Fibroblast of lung (primary cell): ENCODE measurements around the gene P2RX1. TPM values are rescaled to one million over a fixed set of nuclear protein-coding genes. Genes with fewer than 3 reads are reported as not detected.

Source experiments
- DNase-seq, 2 donors: peaks; one replicate each; pipeline versions ENCODE4 v3.0.0 to v3.0.0-alpha.2; 2010; ENCODE audit warnings: low read depth in 2 of 2
- H2AFZ ChIP-seq: 2 replicates; pipeline ENCODE4 v1.5.1; 2012; ENCODE audit warnings: low read length, control low read depth, inconsistent platforms
- H3K27ac ChIP-seq: 2 replicates; pipeline ENCODE4 v1.5.1; 2011; ENCODE audit warnings: low read length, control low read depth; ENCODE audit not compliant: insufficient read depth
- H3K27me3 ChIP-seq: 2 replicates; pipeline ENCODE4 v1.5.1; 2011; ENCODE audit warnings: mild to moderate bottlenecking, low read length; ENCODE audit not compliant: control insufficient read depth, insufficient read depth
- H3K36me3 ChIP-seq: 2 replicates; pipeline ENCODE4 v1.5.1; 2011; ENCODE audit warnings: low read length; ENCODE audit not compliant: control insufficient read depth, insufficient read depth
- H3K4me1 ChIP-seq: 2 replicates; pipeline ENCODE4 v1.5.1; 2011; ENCODE audit warnings: low read length; ENCODE audit not compliant: control insufficient read depth, insufficient read depth; ENCODE audit errors: extremely low read depth
- H3K4me2 ChIP-seq: 2 replicates; pipeline ENCODE4 v1.5.1; 2011; ENCODE audit warnings: low read length, control low read depth; ENCODE audit not compliant: insufficient read depth; ENCODE audit errors: extremely low read depth
- H3K4me3 ChIP-seq, 4 experiments: fragments of 200-600 bp in 1 of 4; sonication (generic) in 1 of 4; replicated peaks in 1 of 4; 2 replicates each; pipeline ENCODE4 v1.5.1; 2011 to 2016; ENCODE audit warnings: low read length in 4 of 4, low read depth in 3 of 4, mild to moderate bottlenecking in 3 of 4, control low read depth in 2 of 4, inconsistent platforms in 1 of 4, mixed read lengths in 1 of 4; ENCODE audit not compliant: insufficient read depth in 1 of 4; ENCODE audit errors: control extremely low read depth in 1 of 4
- H3K79me2 ChIP-seq: 2 replicates; pipeline ENCODE4 v1.5.1; 2012; ENCODE audit warnings: mild to moderate bottlenecking, low read length, inconsistent platforms; ENCODE audit not compliant: control insufficient read depth, insufficient read depth
- H3K9ac ChIP-seq: 2 replicates; pipeline ENCODE4 v1.5.1; 2011; ENCODE audit warnings: mild to moderate bottlenecking, low read length, control low read depth; ENCODE audit not compliant: insufficient read depth
- H3K9me3 ChIP-seq: 2 replicates; pipeline ENCODE4 v1.5.1; 2012; ENCODE audit warnings: low read depth, low read length; ENCODE audit not compliant: control insufficient read depth, insufficient read depth
- H4K20me1 ChIP-seq: 2 replicates; pipeline ENCODE4 v1.5.1; 2011; ENCODE audit warnings: low read length; ENCODE audit not compliant: control insufficient read depth, insufficient read depth; ENCODE audit errors: extremely low read depth
- CTCF ChIP-seq, 2 donors: IDR thresholded peaks in 1 of 2; conservative IDR thresholded peaks in 1 of 2; 1 replicate in 1 of 2; 2 replicates in 1 of 2; pipeline ENCODE4 v1.5.1; 2011 to 2012; ENCODE audit warnings: low read length in 2 of 2, control low read depth in 1 of 2, inconsistent platforms in 1 of 2, low read depth in 1 of 2, mild to moderate bottlenecking in 1 of 2
- EZH2 ChIP-seq: IDR thresholded peaks from 2 replicates; pipeline ENCODE4 v1.5.1; 2012; ENCODE audit warnings: low read length, control low read depth, mild to moderate bottlenecking; ENCODE audit errors: missing control alignments
- polyA plus RNA-seq, 2 donors: library from polyadenylated mRNA; depleted of rRNA in 1 of 2; stranded (reverse) in 1 of 2; unstranded in 1 of 2; fragments of >200 nt; gene quantifications; 2 replicates each; pipeline ENCODE4 v1.2.1, GENCODE V29; 2011 to 2012; ENCODE audit warnings: missing spikeins in 1 of 2
- total RNA-seq: library from RNA; depleted of rRNA; stranded (reverse); fragments of >200 nt; gene quantifications from 2 replicates; pipeline ENCODE4 v1.2.1, GENCODE V29; 2014

P2RX1 gene
- total and polyA plus RNA-seq, 2 donors (not counting 1 experiment from before 2014, with no cell fraction given): under 0.01 TPM; not detected in 1

- Histone ChIP-seq H3K4me2 (no peak overlapping the region), H3K36me3 (no peaks in the 10 kb centered on the region), H3K4me3 (no peak overlapping the region), H3K27me3 (peaks cover 6% of the 10 kb centered on the region), H2AFZ (no peak overlapping the region), H4K20me1 (no peaks in the 10 kb centered on the region), H3K79me2 (no peaks in the 10 kb centered on the region), H3K27ac (no peak overlapping the region), H3K9me3 (no peaks in the 10 kb centered on the region), H3K4me1 (no peaks in the 10 kb centered on the region), H3K9ac (no peak overlapping the region)
- no peak for TF ChIP-seq CTCF (conservative IDR thresholded peaks at IDR 0.05 in 1 of 2, IDR thresholded peaks at IDR 0.05 in 1 of 2; ENCODE audit: low read depth in 1 of 2, low read length in 2 of 2)
- no peak for DNase-seq
Observed at GRCh38 chr17:3852561-3852960, 63.7 kb downstream of the P2RX1 start.

GRCh38 chr17:3851461-3852100 lies 64.7 kb downstream of the P2RX1 start:
- no peaks in the 10 kb centered on the region for H3K9me3 ChIP-seq
- no peak overlapping the region for H3K4me2 ChIP-seq
- DNase-seq: no peak
- no peak overlapping the region for H2AFZ ChIP-seq
- H3K79me2 ChIP-seq: no peaks in the 10 kb centered on the region
- H3K9ac ChIP-seq: no peak overlapping the region
- TF ChIP-seq EZH2: no peak
- no peak for TF ChIP-seq CTCF (conservative IDR thresholded peaks at IDR 0.05 in 1 of 2, IDR thresholded peaks at IDR 0.05 in 1 of 2; ENCODE audit: low read depth in 1 of 2, low read length in 2 of 2)
- H3K27ac ChIP-seq: no peak overlapping the region
- H3K4me1 ChIP-seq: no peaks in the 10 kb centered on the region
- no peaks in the 10 kb centered on the region for H4K20me1 ChIP-seq
- no peaks in the 10 kb centered on the region for H3K36me3 ChIP-seq
- peaks cover 6% of the 10 kb centered on the region for H3K27me3 ChIP-seq
- no peak overlapping the region for H3K4me3 ChIP-seq

DNA sequence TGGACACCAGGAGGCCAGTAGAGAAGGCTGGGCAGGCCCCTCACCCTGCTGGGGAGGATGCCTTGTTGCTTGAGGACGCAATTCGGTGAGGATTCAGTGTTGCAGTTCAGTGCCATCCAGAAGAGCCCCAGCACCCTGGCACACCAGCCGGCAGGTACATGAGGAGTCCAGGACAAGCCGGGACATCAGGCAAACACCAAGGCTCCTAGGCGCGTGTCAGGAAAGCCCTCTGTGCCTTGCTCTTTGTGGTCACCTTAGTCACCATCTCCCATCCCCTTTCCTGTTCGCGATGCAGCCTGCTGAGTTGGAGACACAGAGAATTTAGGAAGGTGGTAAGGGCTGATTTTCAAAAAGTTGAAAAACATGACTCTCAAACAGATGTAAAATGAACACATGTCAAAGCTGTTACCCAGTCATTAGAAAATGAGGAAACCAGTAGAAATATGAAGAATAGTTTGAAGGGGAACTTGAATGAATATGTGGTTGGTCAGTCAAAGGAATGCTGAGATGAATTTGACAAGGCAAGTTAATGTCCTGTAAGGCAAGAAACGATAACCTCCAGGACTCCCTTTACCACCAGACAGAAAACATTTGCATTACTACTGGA lies 67.9 kb downstream of the P2RX1 start:
- Histone ChIP-seq H3K4me1 (no peaks in the 10 kb centered on the region), H3K27me3 (peaks cover 6% of the 10 kb centered on the region), H3K4me2 (no peak overlapping the region), H3K36me3 (peaks cover 3% of the 10 kb centered on the region), H3K9ac (no peak overlapping the region), H3K4me3 (no peak overlapping the region), H2AFZ (no peak overlapping the region), H4K20me1 (no peaks in the 10 kb centered on the region), H3K27ac (no peak overlapping the region), H3K9me3 (no peaks in the 10 kb centered on the region), H3K79me2 (peaks cover 25% of the 10 kb centered on the region)
- DNase-seq: no peak
- TF ChIP-seq EZH2: no peak
- TF ChIP-seq CTCF (conservative IDR thresholded peaks at IDR 0.05 in 1 of 2, IDR thresholded peaks at IDR 0.05 in 1 of 2; ENCODE audit: low read depth in 1 of 2, low read length in 2 of 2): no peak
